ENCODE data around the gene CCDC74B.
"Not testable (repeated sequence)": the region's sequence is repeated elsewhere in the genome, so short reads cannot be mapped to it uniquely, and the experiment has no call there.

CCDC74B gene

GRCh38 chr2:130185436-130185835 lies 40.5 kb upstream of the CCDC74B start:
- no peak for DNase-seq (ENCODE audit: extremely low spot score)
- no peak for TF ChIP-seq LEF1 (IDR thresholded peaks at IDR 0.05; ENCODE audit: borderline replicate concordance)
- TF ChIP-seq ARNT (IDR thresholded peaks at IDR 0.05) = no peak
- TF ChIP-seq FOXK2 (IDR thresholded peaks at IDR 0.05) = no peak
- TF ChIP-seq HDGF (IDR thresholded peaks at IDR 0.05; ENCODE audit: borderline replicate concordance) = no peak
- no peak for TF ChIP-seq SUZ12 (IDR thresholded peaks at IDR 0.05)
- TF ChIP-seq ZNF384 (IDR thresholded peaks at IDR 0.05) = no peak
- TF ChIP-seq FOXA1 (IDR thresholded peaks at IDR 0.05) = no peak
- no peak for TF ChIP-seq FOXM1 (IDR thresholded peaks at IDR 0.05; ENCODE audit: borderline replicate concordance)
- no peak for TF ChIP-seq PKNOX1 (IDR thresholded peaks at IDR 0.05)
- TF ChIP-seq SP1 (IDR thresholded peaks at IDR 0.05) = no peak
- TF ChIP-seq BHLHE40 (IDR thresholded peaks at IDR 0.05; ENCODE audit: borderline replicate concordance) = no peak
- TF ChIP-seq ELF4 (IDR thresholded peaks at IDR 0.05) = no peak
- no peak for TF ChIP-seq NFRKB (IDR thresholded peaks at IDR 0.05)
- no peak for TF ChIP-seq CTBP1 (IDR thresholded peaks at IDR 0.05; ENCODE audit: borderline replicate concordance)
- no peak for TF ChIP-seq TARDBP (IDR thresholded peaks at IDR 0.05)
- no peak for TF ChIP-seq L3MBTL2 (conservative IDR thresholded peaks at IDR 0.05)
- CTCF ChIA-PET = no interaction called here
- POLR2A ChIA-PET = no interaction called here

- DNase-seq (ENCODE audit: extremely low spot score) = no peak
- ChIA-PET CTCF (no interaction called here), POLR2A (no interaction called here)
- TF ChIP-seq LEF1 (IDR thresholded peaks at IDR 0.05; ENCODE audit: borderline replicate concordance) = no peak
- no peak for TF ChIP-seq ZNF384 (IDR thresholded peaks at IDR 0.05)
- TF ChIP-seq NFRKB (IDR thresholded peaks at IDR 0.05) = no peak
- TF ChIP-seq PKNOX1 (IDR thresholded peaks at IDR 0.05) = no peak
- no peak for TF ChIP-seq TARDBP (IDR thresholded peaks at IDR 0.05)
- TF ChIP-seq ARNT (IDR thresholded peaks at IDR 0.05) = no peak
- TF ChIP-seq SUZ12 (IDR thresholded peaks at IDR 0.05) = no peak
- TF ChIP-seq FOXK2 (IDR thresholded peaks at IDR 0.05) = no peak
- TF ChIP-seq ELF4 (IDR thresholded peaks at IDR 0.05) = no peak
Observed at GRCh38 chr2:130183512-130184373, 38.8 kb upstream of the CCDC74B start.

GRCh38 chr2:130182826-130183511 lies 38.1 kb upstream of the CCDC74B start:
- CTCF ChIA-PET = interaction anchor here (1.5 kb wide), 1 partner anchor 150 kb away, joined by 4 read pairs; no protein-coding TSS in a partner anchor
- POLR2A ChIA-PET; DNase-seq (ENCODE audit: extremely low spot score): not testable (repeated sequence)

GRCh38 chr2:130181880-130182682 lies 37.2 kb upstream of the CCDC74B start, which contains the start of gene MZT2B:
MZT2B (plus strand) TSS chr2:130182262; CDS start chr2:130182283, 21 bp downstream.
- TF ChIP-seq L3MBTL2 (conservative IDR thresholded peaks at IDR 0.05) = 0 out of 2 replicates have a peak, but pooled peaks have one; percentile 20
- peak; percentile 86 for DNase-seq (ENCODE audit: extremely low spot score)
- CTCF ChIA-PET = interaction anchor here (0.8 to 1.5 kb wide), 2 partner anchors 149 to 151 kb away, joined by 3 to 4 read pairs; no protein-coding TSS in a partner anchor
- POLR2A ChIA-PET = interaction anchor here (0.7 to 2.5 kb wide), 6 partner anchors 31 to 302 kb away, joined by 3 to 17 read pairs (median 3); partner anchors contain the start of gene IMP4

GRCh38 chr2:130181325-130181879 lies 36.5 kb upstream of the CCDC74B start, which contains the start of gene SMPD4:
SMPD4 (minus strand) TSS chr2:130181602; CDS start chr2:130176592, 5,010 bp downstream.
- ChIA-PET CTCF (interaction anchor here (0.8 to 1.5 kb wide), 2 partner anchors 150 to 151 kb away, joined by 3 to 4 read pairs; no protein-coding TSS in a partner anchor), POLR2A (interaction anchor here (0.7 to 2.5 kb wide), 7 partner anchors 31 to 302 kb away, joined by 3 to 17 read pairs (median 3); partner anchors contain the start of gene IMP4)
- peak; percentile 88 for TF ChIP-seq L3MBTL2 (conservative IDR thresholded peaks at IDR 0.05)
- no peak for TF ChIP-seq CTBP1 (IDR thresholded peaks at IDR 0.05; ENCODE audit: borderline replicate concordance)
- DNase-seq (ENCODE audit: extremely low spot score) = peak; percentile 85

- not testable (repeated sequence) for DNase-seq (ENCODE audit: extremely low spot score)
- CTCF ChIA-PET = interaction anchor here (0.6 to 0.8 kb wide), 2 partner anchors 150 to 272 kb away, joined by 3 to 4 read pairs; no protein-coding TSS in a partner anchor
- POLR2A ChIA-PET = interaction anchor here (0.8 to 2.5 kb wide), 6 partner anchors 135 to 301 kb away, joined by 3 to 17 read pairs (median 3); partner anchors contain the start of gene IMP4
Observed at GRCh38 chr2:130180404-130181324, 35.8 kb upstream of the CCDC74B start.

- POLR2A ChIA-PET; DNase-seq (ENCODE audit: extremely low spot score); CTCF ChIA-PET: not testable (repeated sequence)
Observed at GRCh38 chr2:130174866-130175265, 30.0 kb upstream of the CCDC74B start.
